Spleen (tissue), 11 donors: ENCODE measurements around the gene GPR34. TPM values are rescaled to one million over a fixed set of nuclear protein-coding genes. Genes with fewer than 3 reads are reported as not detected.

Experiments used
- DNase-seq: peaks from one replicate; pipeline ENCODE4 v3.0.0-alpha.2; 2020
- H3K27ac ChIP-seq, 8 donors: fragments of 200-600 bp; sonication (generic) in 7 of 8; 1 replicate in 4 of 8; 2 replicates in 4 of 8; pipeline versions ENCODE4 v1.5.0 to v1.8.0; 2016 to 2021; ENCODE audit warnings: inconsistent platforms in 4 of 8, mild to moderate bottlenecking in 4 of 8, moderate library complexity in 1 of 8
- H3K27me3 ChIP-seq, 7 donors: fragments of 200-600 bp; sonication (generic) in 6 of 7; replicated peaks in 1 of 7; 1 replicate in 4 of 7; 2 replicates in 3 of 7; pipeline versions ENCODE4 v1.5.0 to v1.8.0; 2016 to 2021; ENCODE audit warnings: inconsistent platforms in 3 of 7, mild to moderate bottlenecking in 1 of 7
- H3K36me3 ChIP-seq, 6 donors: fragments of 200-600 bp; sonication (generic) in 5 of 6; 1 replicate in 4 of 6; 2 replicates in 2 of 6; pipeline versions ENCODE4 v1.5.0 to v1.8.0; 2016 to 2021; ENCODE audit warnings: inconsistent platforms in 2 of 6
- H3K4me1 ChIP-seq, 6 donors: fragments of 200-600 bp; sonication (generic) in 5 of 6; 1 replicate in 3 of 6; 2 replicates in 3 of 6; pipeline versions ENCODE4 v1.5.0 to v1.8.0; 2016 to 2021; ENCODE audit warnings: inconsistent platforms in 3 of 6
- H3K4me3 ChIP-seq, 8 donors: fragments of 200-600 bp; sonication (generic) in 7 of 8; 1 replicate in 4 of 8; 2 replicates in 4 of 8; pipeline versions ENCODE4 v1.5.0 to v1.8.0; 2016 to 2021; ENCODE audit warnings: inconsistent platforms in 4 of 8, mild to moderate bottlenecking in 4 of 8, moderate library complexity in 2 of 8
- H3K9me3 ChIP-seq, 8 donors: fragments of 200-600 bp; sonication (generic) in 7 of 8; 1 replicate in 4 of 8; 2 replicates in 4 of 8; pipeline versions ENCODE4 v1.5.0 to v1.8.0; 2016 to 2021; ENCODE audit warnings: inconsistent platforms in 4 of 8
- CTCF ChIP-seq, 11 experiments: fragments of 200-600 bp in 7 of 11; fragments of 450-650 bp in 4 of 11; sonication (generic) in 4 of 11; IDR thresholded peaks in 8 of 11; conservative IDR thresholded peaks in 3 of 11; 1 replicate in 7 of 11; 2 replicates in 4 of 11; pipeline versions ENCODE4 v1.4.0 to v1.8.0; 2016 to 2021; ENCODE audit warnings: antibody characterized with exemption in 11 of 11, inconsistent platforms in 4 of 11, mild to moderate bottlenecking in 1 of 11
- POLR2A ChIP-seq, 3 donors: fragments of 450-650 bp; IDR thresholded peaks; one replicate each; pipeline ENCODE4 v1.5.1; 2017; ENCODE audit warnings: antibody characterized with exemption in 3 of 3, mild to moderate bottlenecking in 1 of 3
- POLR2AphosphoS5 ChIP-seq, 3 donors: sonication (generic); formaldehyde crosslinking; IDR thresholded peaks; one replicate each; pipeline ENCODE4 v1.5.1; 2017; ENCODE audit warnings: antibody characterized with exemption in 3 of 3
- WGBS, 5 donors: extraction: QIAGEN DNeasy Blood & Tissue Kit in 3 of 5; methylation state at CpG; one replicate each; pipeline versions ENCODE4 v1.1.5 to v1.1.7; 2013 to 2018; 5-methylcytosine and 5-hydroxymethylcytosine counted together
- intact Hi-C: fragments of 100-400 bp; cut with DNase I; formaldehyde crosslinking; loops from one replicate; pipeline ENCODE4 v1.15.0; 2023; ENCODE audit warnings: low total_unique reads
- polyA plus RNA-seq, 3 donors: library from polyadenylated mRNA; stranded (reverse); fragments of 200-250 nt; gene quantifications; one replicate each; pipeline ENCODE4 v1.2.1, GENCODE V29; 2013
- total RNA-seq, 7 donors: library from RNA; depleted of rRNA in 3 of 7; stranded (reverse); fragments of >200 nt in 3 of 7; fragmentation: NEBNext Ultra II Directional in 4 of 7; extraction: Animal tissue kit (Norgen Biotek cat#: 25700) in 4 of 7; gene quantifications; one replicate each; pipeline versions ENCODE4 v1.1.0 to v1.2.1, GENCODE V29; 2016 to 2021
- donor health status: healthy with polysubstance abuse.
- donor health status: DM: no; HTN: no; CAD: no; lungs with moderate emphysema.
- donor health status: DM: no; HTN: no; CAD: no.
- donor health status: Bipolar disorder and iron deficiency.
- donor health status: healthy.
- donor health status: DM: no; HTN: no; CAD: no.
- donor health status: DM: yes; HTN: yes; CAD: no.

GPR34 gene
- total and polyA plus RNA-seq, 10 donors, result 5.5 to 45.1 (median 15.1) TPM

DNA sequence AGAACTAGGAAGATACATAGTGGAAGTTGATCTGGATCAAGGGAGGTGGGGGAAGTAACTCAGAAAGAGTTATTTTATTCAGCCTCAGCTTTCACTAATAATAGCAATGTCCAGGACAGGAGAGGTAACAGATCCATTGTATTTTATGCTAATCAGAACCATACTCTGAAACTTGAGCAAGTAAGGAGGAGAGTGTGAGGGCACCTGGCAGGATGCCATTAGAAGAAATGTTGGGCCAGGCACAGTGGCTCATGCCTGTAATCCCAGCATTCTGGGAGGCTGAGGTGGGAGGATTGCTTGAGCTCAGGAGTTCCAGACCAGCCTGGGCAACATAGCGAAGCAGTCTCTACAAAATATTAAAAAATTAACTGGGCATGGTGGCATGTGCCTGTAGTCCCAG, 16.3 kb downstream of the GPR34 start:
- Histone ChIP-seq H3K4me3 (no peak overlapping the region), H3K36me3 (no peaks in the 10 kb centered on the region), H3K4me1 (peaks cover 15 to 54% (median 28%) of the 10 kb centered on the region in 6 donors), H3K27ac (peak overlapping the region in 7 of 8 donors; percentile 22 to 85 (median 74)), H3K9me3 (no peaks in the 10 kb centered on the region), H3K27me3 (no peaks in the 10 kb centered on the region)
- no peak for TF ChIP-seq CTCF (IDR thresholded peaks at IDR 0.05 in 8 of 11, conservative IDR thresholded peaks at IDR 0.05 in 3 of 11)
- intact Hi-C loops, result no loop called here
- 70 to 100% (median 93%) methylated on average over 1 of the region's 1 CpG for WGBS, 5 donors
- no peak for DNase-seq

GRCh38 chrX:41705680-41706374, 17.1 kb downstream of the GPR34 start:
- H3K27ac ChIP-seq, result peak overlapping the region in 7 of 8 donors; percentile 22 to 85 (median 74)
- H3K4me1 ChIP-seq, result peaks cover 15 to 54% (median 28%) of the 10 kb centered on the region in 6 donors
- H3K27me3 ChIP-seq, result no peaks in the 10 kb centered on the region
- no peaks in the 10 kb centered on the region for H3K9me3 ChIP-seq
- no peak overlapping the region for H3K4me3 ChIP-seq
- intact Hi-C loops, result no loop called here
- no peak for DNase-seq
- no peak for TF ChIP-seq CTCF (IDR thresholded peaks at IDR 0.05 in 8 of 11, conservative IDR thresholded peaks at IDR 0.05 in 3 of 11)
- TF ChIP-seq POLR2AphosphoS5 (IDR thresholded peaks at IDR 0.05), result peak in 1 of 3 donors; percentile 32
- 11 to 36% (median 27%) methylated on average over 3 of the region's 3 CpGs for WGBS, 5 donors
- no peaks in the 10 kb centered on the region for H3K36me3 ChIP-seq

DNA sequence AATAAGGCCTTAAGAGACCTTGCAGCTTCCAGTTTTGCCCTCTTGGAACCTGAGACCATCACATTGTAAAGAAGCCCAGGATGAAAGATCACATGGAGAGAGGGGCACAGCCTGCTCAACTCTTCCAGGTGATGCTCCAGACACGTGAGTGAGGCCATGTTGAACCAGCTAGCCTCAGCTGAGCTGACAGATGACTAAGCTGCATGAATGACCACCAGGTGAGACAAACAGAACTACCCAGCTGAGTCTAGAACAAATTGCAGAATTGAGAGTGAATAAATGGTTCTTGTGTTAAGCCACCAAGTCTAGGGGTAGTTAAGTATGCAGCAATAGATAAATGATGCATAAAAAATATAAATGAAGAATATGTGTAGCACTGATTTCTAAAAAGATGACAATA, 18.4 kb downstream of the GPR34 start:
- Histone ChIP-seq H3K36me3 (no peaks in the 10 kb centered on the region), H3K27me3 (peaks cover 0 to 6% (median 0%) of the 10 kb centered on the region in 7 donors), H3K4me3 (no peak overlapping the region), H3K27ac (peak overlapping the region in 3 of 8 donors; percentile 81 to 85 (median 82)), H3K9me3 (no peaks in the 10 kb centered on the region), H3K4me1 (peaks cover 15 to 54% (median 28%) of the 10 kb centered on the region in 6 donors)
- TF ChIP-seq CTCF (IDR thresholded peaks at IDR 0.05 in 8 of 11, conservative IDR thresholded peaks at IDR 0.05 in 3 of 11), result no peak
- no peak for TF ChIP-seq POLR2AphosphoS5 (IDR thresholded peaks at IDR 0.05)
- no peak for TF ChIP-seq POLR2A (IDR thresholded peaks at IDR 0.05)
- DNase-seq, result no peak
- intact Hi-C loops, result no loop called here
- 37 to 81% (median 62%) methylated on average over 1 of the region's 1 CpG for WGBS, 5 donors

- H3K36me3 ChIP-seq, result no peaks in the 10 kb centered on the region
- DNase-seq, result no peak
- TF ChIP-seq CTCF (IDR thresholded peaks at IDR 0.05 in 8 of 11, conservative IDR thresholded peaks at IDR 0.05 in 3 of 11) (no peak), POLR2AphosphoS5 (IDR thresholded peaks at IDR 0.05) (no peak), POLR2A (IDR thresholded peaks at IDR 0.05) (no peak)
- 48 to 86% (median 55%) methylated on average over 3 of the region's 3 CpGs for whole genome bisulfite sequencing, 5 donors
- intact Hi-C loops, result no loop called here
- H3K4me3 ChIP-seq, result no peak overlapping the region
- H3K4me1 ChIP-seq, result peaks cover 15 to 54% (median 28%) of the 10 kb centered on the region in 6 donors
- H3K9me3 ChIP-seq, result no peaks in the 10 kb centered on the region
- H3K27ac ChIP-seq, result no peak overlapping the region
- H3K27me3 ChIP-seq, result peaks cover 0 to 6% (median 0%) of the 10 kb centered on the region in 7 donors
Measured at GRCh38 chrX:41708486-41708885, 19.7 kb downstream of the GPR34 start.
